DOHH2 (cell line): ENCODE results near the gene SLC9A8.
A peak's percentile ranks its signal among the peaks of the same experiment; 100 is the strongest.

Experiments
- H3F3A ChIP-seq: fragments of 200-600 bp; sonication (generic), shearing (Covaris generic); 2 replicates; pipeline ENCODE4 v1.6.0; 2016; ENCODE audit warnings: antibody characterized with exemption, mild to moderate bottlenecking; ENCODE audit not compliant: control insufficient read depth, insufficient read depth
- H3K27ac ChIP-seq: fragments of 200-600 bp; sonication (generic); 2 replicates; pipeline ENCODE4 v1.5.1; 2014; ENCODE audit warnings: low read depth, mild to moderate bottlenecking, low read length, moderate library complexity
- H3K27me3 ChIP-seq: fragments of 200-600 bp; sonication (generic); 2 replicates; pipeline ENCODE4 v1.6.1; 2014; ENCODE audit warnings: mild to moderate bottlenecking, low read length, mixed read lengths; ENCODE audit not compliant: control insufficient read depth
- H3K36me3 ChIP-seq: fragments of 200-600 bp; sonication (generic); 2 replicates; pipeline ENCODE4 v1.6.1; 2014; ENCODE audit warnings: mild to moderate bottlenecking, low read length, moderate library complexity, mixed read lengths; ENCODE audit not compliant: control insufficient read depth
- H3K4me1 ChIP-seq: fragments of 200-600 bp; sonication (generic); 2 replicates; pipeline ENCODE4 v1.6.1; 2014; ENCODE audit warnings: mild to moderate bottlenecking, low read length, mixed read lengths; ENCODE audit not compliant: control insufficient read depth
- H3K4me2 ChIP-seq: fragments of 200-600 bp; sonication (generic); 2 replicates; pipeline ENCODE4 v1.6.0; 2014; ENCODE audit warnings: mild to moderate bottlenecking, low read length, moderate library complexity
- H3K4me3 ChIP-seq: fragments of 200-600 bp; sonication (generic); 2 replicates; pipeline ENCODE4 v1.5.1; 2014; ENCODE audit warnings: mild to moderate bottlenecking, low read length, mixed read lengths
- H3K79me2 ChIP-seq: fragments of 200-600 bp; sonication (generic); 2 replicates; pipeline ENCODE4 v1.6.1; 2014; ENCODE audit warnings: mild to moderate bottlenecking, low read length, mixed read lengths; ENCODE audit not compliant: control insufficient read depth
- H3K9me2 ChIP-seq: fragments of 200-600 bp; sonication (generic); replicated peaks from 2 replicates; pipeline ENCODE4 v1.6.1; 2014; ENCODE audit warnings: mild to moderate bottlenecking, low read length, mixed read lengths; ENCODE audit not compliant: control insufficient read depth
- H3K9me3 ChIP-seq: fragments of 200-600 bp; sonication (generic); 2 replicates; pipeline ENCODE4 v1.6.1; 2014; ENCODE audit warnings: antibody characterized with exemption, low read length, mixed read lengths; ENCODE audit not compliant: control insufficient read depth, insufficient read depth
- H4K20me1 ChIP-seq: fragments of 200-600 bp; sonication (generic); 2 replicates; pipeline ENCODE4 v1.6.0; 2014; ENCODE audit warnings: low read depth, mild to moderate bottlenecking, antibody characterized with exemption, low read length, moderate library complexity; ENCODE audit not compliant: control insufficient read depth, insufficient read depth
- CTCF ChIP-seq: fragments of 200-600 bp; sonication (generic); IDR thresholded peaks from one replicate; pipeline ENCODE4 v1.5.1; 2014; ENCODE audit warnings: antibody characterized with exemption, mild to moderate bottlenecking, low read depth, low read length; ENCODE audit not compliant: poor library complexity, severe bottlenecking
- EZH2phosphoT487 ChIP-seq: fragments of 200-600 bp; sonication (generic); IDR thresholded peaks from 2 replicates; pipeline ENCODE4 v1.6.1; 2017; ENCODE audit warnings: borderline replicate concordance, mild to moderate bottlenecking, antibody characterized with exemption, low read length, moderate library complexity, mixed read lengths

The SLC9A8 gene

GRCh38 chr20:49812507-49813304, at the start of gene SLC9A8:
Gene SLC9A8 (plus strand): TSS chr20:49812828. CDS start chr20:49812923, 95 bp downstream.
- Histone ChIP-seq H3K27ac (peak within 1 kb of the TSS; percentile 43), H3K4me2 (peak within 1 kb of the TSS; percentile 100), H3K79me2 (peaks cover 27% of the 10 kb centered on the region), H3K4me3 (peak within 1 kb of the TSS; percentile 83), H4K20me1 (no peaks in the 10 kb centered on the region), H3K9me3 (no peaks in the 10 kb centered on the region), H3K9me2 (no peaks in the 10 kb centered on the region), H3K36me3 (peaks cover 24% of the 10 kb centered on the region), H3F3A (no peaks in the 10 kb centered on the region), H3K27me3 (no peaks in the 10 kb centered on the region), H3K4me1 (peaks cover 29% of the 10 kb centered on the region)
- TF ChIP-seq EZH2phosphoT487, result no peak
- TF ChIP-seq CTCF, result no peak

- no peaks in the 10 kb centered on the region for H3K9me2 ChIP-seq
- H3K4me2 ChIP-seq, result no peak overlapping the region
- peaks cover 11% of the 10 kb centered on the region for H3K27me3 ChIP-seq
- H3K4me1 ChIP-seq, result peaks cover under 1% of the 10 kb centered on the region
- H4K20me1 ChIP-seq, result no peaks in the 10 kb centered on the region
- H3K36me3 ChIP-seq, result no peaks in the 10 kb centered on the region
- H3K4me3 ChIP-seq, result no peak overlapping the region
- H3F3A ChIP-seq, result no peaks in the 10 kb centered on the region
- no peaks in the 10 kb centered on the region for H3K79me2 ChIP-seq
- no peak for TF ChIP-seq EZH2phosphoT487
- TF ChIP-seq CTCF, result no peak
- no peak overlapping the region for H3K27ac ChIP-seq
- H3K9me3 ChIP-seq, result no peaks in the 10 kb centered on the region
Observed at GRCh38 chr20:49762940-49763766, 49.5 kb upstream of the SLC9A8 start.

- Histone ChIP-seq H3F3A (no peaks in the 10 kb centered on the region), H3K4me2 (no peak overlapping the region), H4K20me1 (no peaks in the 10 kb centered on the region), H3K4me1 (peaks cover 7% of the 10 kb centered on the region), H3K36me3 (no peaks in the 10 kb centered on the region), H3K4me3 (no peak overlapping the region), H3K79me2 (no peaks in the 10 kb centered on the region), H3K9me3 (no peaks in the 10 kb centered on the region), H3K27me3 (no peaks in the 10 kb centered on the region), H3K9me2 (no peaks in the 10 kb centered on the region), H3K27ac (no peak overlapping the region)
- TF ChIP-seq EZH2phosphoT487 (no peak), CTCF (no peak)
Observed at GRCh38 chr20:49765413-49765736, 47.3 kb upstream of the SLC9A8 start.
